Upper lobe of left lung (tissue), 4 donors: ENCODE data around the gene RMDN3.

Source experiments
- EP300 ChIP-seq, 4 donors: sonication (generic); formaldehyde crosslinking; IDR thresholded peaks; one replicate each; pipeline ENCODE4 v1.5.1; 2017; ENCODE audit warnings: antibody characterized with exemption in 4 of 4, control low read depth in 2 of 4
- POLR2A ChIP-seq, 4 donors: fragments of 450-650 bp; IDR thresholded peaks; one replicate each; pipeline ENCODE4 v1.5.1; 2016 to 2017; ENCODE audit warnings: antibody characterized with exemption in 4 of 4, mild to moderate bottlenecking in 2 of 4
- TF ChIP-seq, protein P1 (sequence below), 6 experiments: fragments of 450-650 bp in 4 of 6; fragments of 200-600 bp in 2 of 6; sonication (generic) in 2 of 6; IDR thresholded peaks; one replicate each; pipeline ENCODE4 v1.5.1; 2016 to 2019; ENCODE audit warnings: antibody characterized with exemption in 6 of 6

DNA sequence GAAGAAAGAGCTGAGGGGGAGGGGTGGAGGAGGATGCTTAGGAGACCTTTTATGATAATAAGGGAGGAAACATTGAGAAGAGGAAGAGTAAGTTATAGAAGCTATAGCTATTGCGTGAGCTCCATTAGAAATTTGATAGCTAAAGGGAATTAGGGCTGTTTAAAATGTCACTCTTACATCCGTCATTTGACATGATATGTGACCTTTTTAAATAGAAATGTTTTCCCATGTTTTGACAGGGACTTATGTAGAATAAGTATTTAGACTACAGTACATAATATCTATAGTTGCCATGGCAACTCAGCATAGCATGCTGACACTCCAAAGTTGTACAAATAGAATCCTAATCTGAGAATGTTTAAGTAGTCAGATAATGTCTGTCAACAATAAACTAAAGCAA, 40.9 kb downstream of the RMDN3 start:
- TF ChIP-seq EP300 (IDR thresholded peaks at IDR 0.05) (no peak), POLR2A (IDR thresholded peaks at IDR 0.05) (no peak)
- TF ChIP-seq, protein P1, sequence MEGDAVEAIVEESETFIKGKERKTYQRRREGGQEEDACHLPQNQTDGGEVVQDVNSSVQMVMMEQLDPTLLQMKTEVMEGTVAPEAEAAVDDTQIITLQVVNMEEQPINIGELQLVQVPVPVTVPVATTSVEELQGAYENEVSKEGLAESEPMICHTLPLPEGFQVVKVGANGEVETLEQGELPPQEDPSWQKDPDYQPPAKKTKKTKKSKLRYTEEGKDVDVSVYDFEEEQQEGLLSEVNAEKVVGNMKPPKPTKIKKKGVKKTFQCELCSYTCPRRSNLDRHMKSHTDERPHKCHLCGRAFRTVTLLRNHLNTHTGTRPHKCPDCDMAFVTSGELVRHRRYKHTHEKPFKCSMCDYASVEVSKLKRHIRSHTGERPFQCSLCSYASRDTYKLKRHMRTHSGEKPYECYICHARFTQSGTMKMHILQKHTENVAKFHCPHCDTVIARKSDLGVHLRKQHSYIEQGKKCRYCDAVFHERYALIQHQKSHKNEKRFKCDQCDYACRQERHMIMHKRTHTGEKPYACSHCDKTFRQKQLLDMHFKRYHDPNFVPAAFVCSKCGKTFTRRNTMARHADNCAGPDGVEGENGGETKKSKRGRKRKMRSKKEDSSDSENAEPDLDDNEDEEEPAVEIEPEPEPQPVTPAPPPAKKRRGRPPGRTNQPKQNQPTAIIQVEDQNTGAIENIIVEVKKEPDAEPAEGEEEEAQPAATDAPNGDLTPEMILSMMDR (IDR thresholded peaks at IDR 0.05) = no peak
